ENCODE measurements around the gene PARVB. TPM values are rescaled to one million over a fixed set of nuclear protein-coding genes. Genes with fewer than 3 reads are reported as not detected.

Gene PARVB
- total RNA-seq, 1 experiment from 2014 or later: 85.3 TPM

GRCh38 chr22:44057401-44057987 is 33.4 kb downstream of the PARVB start:
- H3K4me3 ChIP-seq (ENCODE audit: low read length): no peak overlapping the region
- no peaks in the 10 kb centered on the region for H3K79me2 ChIP-seq (ENCODE audit: low read length)
- POLR2A ChIA-PET (ENCODE audit: unreplicated experiment): no interaction called here
- BruUV-seq (replicated peaks): no TSS peak
- peaks cover 11% of the 10 kb centered on the region for H3K4me1 ChIP-seq (ENCODE audit: insufficient read depth, low read length)
- intact Hi-C loops (cut with micrococcal nuclease): no loop called here
- H3F3A ChIP-seq (ENCODE audit: low read length, unreplicated experiment): no peaks in the 10 kb centered on the region
- no peak overlapping the region for H3K27ac ChIP-seq (ENCODE audit: low read length)
- CTCF ChIA-PET: no interaction called here
- no peaks in the 10 kb centered on the region for H3K9me2 ChIP-seq (replicated peaks; ENCODE audit: low read length)
- DNase-seq (no peak), ATAC-seq (no peak)
- no peak overlapping the region for H2AFZ ChIP-seq (ENCODE audit: low read length)
- TF ChIP-seq EZH2phosphoT487 (IDR thresholded peaks at IDR 0.05; ENCODE audit: borderline replicate concordance, low read length): no peak
- no peak for TF ChIP-seq EZH2 (IDR thresholded peaks at IDR 0.05; ENCODE audit: low read length, unreplicated experiment)
- TF ChIP-seq CTCF (conservative IDR thresholded peaks at IDR 0.05; ENCODE audit: low read depth, low read length): no peak
- no peaks in the 10 kb centered on the region for H3K9me3 ChIP-seq (ENCODE audit: low read length)
- no peak overlapping the region for H3K9ac ChIP-seq (ENCODE audit: low read length)
- H3K36me3 ChIP-seq (ENCODE audit: low read depth, low read length): no peaks in the 10 kb centered on the region
- no peaks in the 10 kb centered on the region for H4K20me1 ChIP-seq (ENCODE audit: low read length)
- no peak overlapping the region for H3K4me2 ChIP-seq (ENCODE audit: low read length)
- H3K27me3 ChIP-seq (ENCODE audit: low read length): no peaks in the 10 kb centered on the region

- H3K79me2 ChIP-seq (ENCODE audit: low read length): no peaks in the 10 kb centered on the region
- H3K9me2 ChIP-seq (replicated peaks; ENCODE audit: low read length): no peaks in the 10 kb centered on the region
- ATAC-seq (no peak), DNase-seq (no peak)
- no peaks in the 10 kb centered on the region for H3K36me3 ChIP-seq (ENCODE audit: low read depth, low read length)
- TF ChIP-seq EZH2 (IDR thresholded peaks at IDR 0.05; ENCODE audit: low read length, unreplicated experiment) (no peak), EZH2phosphoT487 (IDR thresholded peaks at IDR 0.05; ENCODE audit: borderline replicate concordance, low read length) (no peak), CTCF (conservative IDR thresholded peaks at IDR 0.05; ENCODE audit: low read depth, low read length) (no peak)
- intact Hi-C loops (cut with micrococcal nuclease): no loop called here
- no TSS peak for BruUV-seq (replicated peaks)
- no peaks in the 10 kb centered on the region for H3K27me3 ChIP-seq (ENCODE audit: low read length)
- H4K20me1 ChIP-seq (ENCODE audit: low read length): no peaks in the 10 kb centered on the region
- H3K4me2 ChIP-seq (ENCODE audit: low read length): no peak overlapping the region
- no peak overlapping the region for H3K27ac ChIP-seq (ENCODE audit: low read length)
- no peak overlapping the region for H3K9ac ChIP-seq (ENCODE audit: low read length)
- ChIA-PET CTCF (no interaction called here), POLR2A (ENCODE audit: unreplicated experiment) (no interaction called here)
- H2AFZ ChIP-seq (ENCODE audit: low read length): no peak overlapping the region
- no peaks in the 10 kb centered on the region for H3F3A ChIP-seq (ENCODE audit: low read length, unreplicated experiment)
- no peak overlapping the region for H3K4me3 ChIP-seq (ENCODE audit: low read length)
- no peaks in the 10 kb centered on the region for H3K9me3 ChIP-seq (ENCODE audit: low read length)
- peaks cover 10% of the 10 kb centered on the region for H3K4me1 ChIP-seq (ENCODE audit: insufficient read depth, low read length)
Observed at GRCh38 chr22:44063462-44064371, 39.6 kb downstream of the PARVB start.

- no peaks in the 10 kb centered on the region for H3K27me3 ChIP-seq (ENCODE audit: low read length)
- no peak overlapping the region for H3K4me3 ChIP-seq (ENCODE audit: low read length)
- ATAC-seq: no peak
- no peak overlapping the region for H3K9ac ChIP-seq (ENCODE audit: low read length)
- no peak overlapping the region for H2AFZ ChIP-seq (ENCODE audit: low read length)
- no peaks in the 10 kb centered on the region for H4K20me1 ChIP-seq (ENCODE audit: low read length)
- no peaks in the 10 kb centered on the region for H3K9me2 ChIP-seq (replicated peaks; ENCODE audit: low read length)
- TF ChIP-seq CTCF (conservative IDR thresholded peaks at IDR 0.05; ENCODE audit: low read depth, low read length) (no peak), EZH2phosphoT487 (IDR thresholded peaks at IDR 0.05; ENCODE audit: borderline replicate concordance, low read length) (no peak), EZH2 (IDR thresholded peaks at IDR 0.05; ENCODE audit: low read length, unreplicated experiment) (no peak)
- ChIA-PET CTCF (no interaction called here), POLR2A (ENCODE audit: unreplicated experiment) (no interaction called here)
- no TSS peak for BruUV-seq (replicated peaks)
- no peaks in the 10 kb centered on the region for H3K36me3 ChIP-seq (ENCODE audit: low read depth, low read length)
- no peak overlapping the region for H3K27ac ChIP-seq (ENCODE audit: low read length)
- H3K9me3 ChIP-seq (ENCODE audit: low read length): no peaks in the 10 kb centered on the region
- intact Hi-C loops (cut with micrococcal nuclease): no loop called here
- no peaks in the 10 kb centered on the region for H3K79me2 ChIP-seq (ENCODE audit: low read length)
- H3K4me2 ChIP-seq (ENCODE audit: low read length): no peak overlapping the region
- no peak for DNase-seq
- no peaks in the 10 kb centered on the region for H3F3A ChIP-seq (ENCODE audit: low read length, unreplicated experiment)
- H3K4me1 ChIP-seq (ENCODE audit: insufficient read depth, low read length): no peaks in the 10 kb centered on the region
Observed at GRCh38 chr22:44067033-44067432, 42.9 kb downstream of the PARVB start.

Measured in PC-3 (cell line).